ENCODE results near the gene SPTBN1. TPM values are rescaled to one million over a fixed set of nuclear protein-coding genes. Genes with fewer than 3 reads are reported as not detected.

SPTBN1 gene
- total and polyA plus RNA-seq, 2 experiments from 2014 or later: 57.7 to 187 TPM

GRCh38 chr2:54569745-54570301 is 113.7 kb downstream of the SPTBN1 start:
- TF ChIP-seq EZH2phosphoT487 (IDR thresholded peaks at IDR 0.05; ENCODE audit: insufficient read depth, low read depth): no peak
- TF ChIP-seq EZH2 (IDR thresholded peaks at IDR 0.05; ENCODE audit: insufficient read depth, poor library complexity, severe bottlenecking): no peak
- no peaks in the 10 kb centered on the region for H3K9me3 ChIP-seq (ENCODE audit: low read depth)
- peaks cover 63% of the 10 kb centered on the region for H3K79me2 ChIP-seq (ENCODE audit: insufficient read depth)
- H3K4me3 ChIP-seq: no peak overlapping the region
- H3K9ac ChIP-seq: no peak overlapping the region
- no peak overlapping the region for H2AFZ ChIP-seq
- no peak for DNase-seq
- H4K20me1 ChIP-seq (ENCODE audit: insufficient read depth): no peaks in the 10 kb centered on the region
- H3K27me3 ChIP-seq (replicated peaks; ENCODE audit: insufficient read depth): no peaks in the 10 kb centered on the region
- H3K9me2 ChIP-seq (ENCODE audit: insufficient read depth): no peaks in the 10 kb centered on the region
- 96 to 100% methylated on average over 3 of the region's 3 CpGs for WGBS, 2 experiments (ENCODE audit: low coverage in 1 of 2, low lambda C conversion rate in 2 of 2, missing lambda C conversion rate in 2 of 2)
- in situ Hi-C loops (cut with MboI): no loop called here
- peak overlapping the region; percentile 78 for H3K4me2 ChIP-seq (ENCODE audit: unreplicated experiment)
- peaks cover 54% of the 10 kb centered on the region for H3K4me1 ChIP-seq (ENCODE audit: insufficient read depth)
- H3F3A ChIP-seq (ENCODE audit: insufficient read depth): peaks cover 54% of the 10 kb centered on the region
- H3K27ac ChIP-seq: no peak overlapping the region
- H3K36me3 ChIP-seq (ENCODE audit: low read depth): no peaks in the 10 kb centered on the region

- in situ Hi-C loops (cut with MboI): no loop called here
- no peaks in the 10 kb centered on the region for H4K20me1 ChIP-seq (ENCODE audit: insufficient read depth)
- peak overlapping the region; percentile 78 for H3K4me2 ChIP-seq (ENCODE audit: unreplicated experiment)
- H3K36me3 ChIP-seq (ENCODE audit: low read depth): no peaks in the 10 kb centered on the region
- peak overlapping the region; percentile 95 for H3K27ac ChIP-seq
- no peaks in the 10 kb centered on the region for H3K27me3 ChIP-seq (replicated peaks; ENCODE audit: insufficient read depth)
- H3K79me2 ChIP-seq (ENCODE audit: insufficient read depth): peaks cover 63% of the 10 kb centered on the region
- no peaks in the 10 kb centered on the region for H3K9me2 ChIP-seq (ENCODE audit: insufficient read depth)
- H3K4me3 ChIP-seq: peak overlapping the region; percentile 50
- H3K4me1 ChIP-seq (ENCODE audit: insufficient read depth): peaks cover 58% of the 10 kb centered on the region
- no peaks in the 10 kb centered on the region for H3K9me3 ChIP-seq (ENCODE audit: low read depth)
- 96% methylated on average over 5 of the region's 5 CpGs for WGBS, 2 experiments (ENCODE audit: low coverage in 1 of 2, low lambda C conversion rate in 2 of 2, missing lambda C conversion rate in 2 of 2)
- peak overlapping the region; percentile 32; the same call in 1 of the 2 replicates for H3K9ac ChIP-seq
- H2AFZ ChIP-seq: no peak overlapping the region
- no peak for DNase-seq
- no peak for TF ChIP-seq EZH2 (IDR thresholded peaks at IDR 0.05; ENCODE audit: insufficient read depth, poor library complexity, severe bottlenecking)
- TF ChIP-seq EZH2phosphoT487 (IDR thresholded peaks at IDR 0.05; ENCODE audit: insufficient read depth, low read depth): no peak
- H3F3A ChIP-seq (ENCODE audit: insufficient read depth): peaks cover 59% of the 10 kb centered on the region
Observed at GRCh38 chr2:54570321-54570855, 114.3 kb downstream of the SPTBN1 start.

- in situ Hi-C loops (cut with MboI): no loop called here
- H3K9me2 ChIP-seq (ENCODE audit: insufficient read depth): no peaks in the 10 kb centered on the region
- H2AFZ ChIP-seq: no peak overlapping the region
- H3K36me3 ChIP-seq (ENCODE audit: low read depth): no peaks in the 10 kb centered on the region
- H3K4me3 ChIP-seq: peak overlapping the region; percentile 50
- no peaks in the 10 kb centered on the region for H3K9me3 ChIP-seq (ENCODE audit: low read depth)
- H3K4me2 ChIP-seq (ENCODE audit: unreplicated experiment): peak overlapping the region; percentile 78
- H3K4me1 ChIP-seq (ENCODE audit: insufficient read depth): peaks cover 65% of the 10 kb centered on the region
- peaks cover 63% of the 10 kb centered on the region for H3K79me2 ChIP-seq (ENCODE audit: insufficient read depth)
- H4K20me1 ChIP-seq (ENCODE audit: insufficient read depth): no peaks in the 10 kb centered on the region
- H3K27me3 ChIP-seq (replicated peaks; ENCODE audit: insufficient read depth): no peaks in the 10 kb centered on the region
- H3K27ac ChIP-seq: peak overlapping the region; percentile 95
- H3F3A ChIP-seq (ENCODE audit: insufficient read depth): peaks cover 61% of the 10 kb centered on the region
- TF ChIP-seq EZH2 (IDR thresholded peaks at IDR 0.05; ENCODE audit: insufficient read depth, poor library complexity, severe bottlenecking) (no peak), EZH2phosphoT487 (IDR thresholded peaks at IDR 0.05; ENCODE audit: insufficient read depth, low read depth) (no peak)
- 1% methylated on average over 10 of the region's 10 CpGs for WGBS, 2 experiments (ENCODE audit: low coverage in 1 of 2, low lambda C conversion rate in 2 of 2, missing lambda C conversion rate in 2 of 2)
- peak; percentile 92 for DNase-seq
- peak overlapping the region; percentile 74 for H3K9ac ChIP-seq
Observed at GRCh38 chr2:54570925-54571694, 115.0 kb downstream of the SPTBN1 start.

- no peaks in the 10 kb centered on the region for H3K36me3 ChIP-seq (ENCODE audit: low read depth)
- peaks cover 65% of the 10 kb centered on the region for H3K4me1 ChIP-seq (ENCODE audit: insufficient read depth)
- no peak overlapping the region for H2AFZ ChIP-seq
- H3K79me2 ChIP-seq (ENCODE audit: insufficient read depth): peaks cover 63% of the 10 kb centered on the region
- H3K9me2 ChIP-seq (ENCODE audit: insufficient read depth): no peaks in the 10 kb centered on the region
- DNase-seq: peak; percentile 93
- peak overlapping the region; percentile 78 for H3K4me2 ChIP-seq (ENCODE audit: unreplicated experiment)
- peak overlapping the region; percentile 74 for H3K9ac ChIP-seq
- no peaks in the 10 kb centered on the region for H4K20me1 ChIP-seq (ENCODE audit: insufficient read depth)
- peak overlapping the region; percentile 50 for H3K4me3 ChIP-seq
- peak overlapping the region; percentile 95 for H3K27ac ChIP-seq
- H3K9me3 ChIP-seq (ENCODE audit: low read depth): no peaks in the 10 kb centered on the region
- no peaks in the 10 kb centered on the region for H3K27me3 ChIP-seq (replicated peaks; ENCODE audit: insufficient read depth)
- in situ Hi-C loops (cut with MboI): no loop called here
- 0 to 1% methylated on average over 4 of the region's 4 CpGs for WGBS, 2 experiments (ENCODE audit: low coverage in 1 of 2, low lambda C conversion rate in 2 of 2, missing lambda C conversion rate in 2 of 2)
- H3F3A ChIP-seq (ENCODE audit: insufficient read depth): peaks cover 61% of the 10 kb centered on the region
- TF ChIP-seq EZH2phosphoT487 (IDR thresholded peaks at IDR 0.05; ENCODE audit: insufficient read depth, low read depth) (peak; percentile 75; the same call in 1 of the 2 replicates), EZH2 (IDR thresholded peaks at IDR 0.05; ENCODE audit: insufficient read depth, poor library complexity, severe bottlenecking) (no peak)
Observed at GRCh38 chr2:54572262-54572635, 116.1 kb downstream of the SPTBN1 start.

Data from GM23248 (cell line).